ENCODE measurements around the gene ASB16.
A peak's percentile ranks its signal among the peaks of the same experiment; 100 is the strongest.

Gene ASB16

DNA sequence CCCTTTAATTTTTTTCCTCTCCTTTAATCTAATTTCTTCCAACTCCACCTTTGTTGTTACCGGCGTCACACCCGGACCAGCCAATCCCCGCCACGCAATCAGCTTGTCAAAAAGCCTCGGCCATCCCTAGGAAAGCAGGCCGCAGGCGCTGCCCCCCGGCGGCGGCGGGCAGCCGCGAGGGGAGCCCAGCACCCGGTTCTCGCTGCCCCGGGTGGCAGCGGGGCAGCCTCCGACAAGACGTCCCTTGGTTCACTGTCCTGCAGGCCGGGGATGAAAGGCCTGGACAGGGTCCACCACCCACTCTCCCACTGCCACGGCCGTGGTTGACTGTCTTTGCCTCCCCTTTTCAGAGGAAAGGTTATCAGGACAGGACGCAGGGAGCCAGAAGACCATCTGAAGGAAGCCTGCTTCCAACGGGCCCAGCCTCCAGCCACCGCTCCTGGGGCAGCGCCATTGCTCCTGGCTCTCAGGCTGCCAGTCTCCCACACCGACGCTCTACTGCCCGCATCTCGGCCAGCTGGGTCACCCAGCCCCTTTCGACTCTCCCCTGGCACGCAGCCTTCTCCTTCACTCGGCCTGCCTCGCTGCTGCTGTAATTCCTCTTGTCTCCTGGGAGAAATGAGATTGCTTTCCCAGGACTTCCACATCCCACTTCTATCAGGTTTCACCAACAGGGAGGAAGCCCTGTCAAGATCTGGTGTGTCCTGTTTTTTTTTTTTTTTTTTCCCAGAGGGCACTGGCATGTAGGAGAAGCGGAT is 51.8 kb downstream of the ASB16 start:
- peak; percentile 89 for DNase-seq (ENCODE audit: low spot score)

DNA sequence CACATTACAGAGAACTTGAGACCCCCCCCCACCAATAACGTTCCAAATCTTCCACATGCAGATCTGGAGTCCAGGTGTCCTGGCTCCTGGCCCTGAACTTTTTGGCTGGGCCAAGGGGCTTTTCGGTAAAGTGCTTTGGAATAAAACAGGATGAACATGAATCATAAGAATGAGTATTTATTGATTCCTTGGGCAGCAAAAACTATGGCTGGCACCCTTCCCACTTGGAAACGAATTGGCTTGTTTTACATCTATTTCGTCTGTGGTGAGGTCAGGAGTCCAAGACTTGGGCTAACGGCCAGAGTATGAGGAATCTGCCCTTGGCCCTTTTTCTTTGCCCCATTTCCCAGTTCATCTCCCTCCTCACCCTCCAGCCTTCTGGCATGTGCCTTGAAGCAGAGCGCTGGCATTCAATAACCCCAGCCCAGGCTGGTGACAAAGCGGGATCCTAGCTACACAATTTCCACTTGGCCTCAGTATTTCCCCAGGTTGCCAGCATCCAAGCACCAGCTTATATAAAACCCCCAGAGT is 53.1 kb downstream of the ASB16 start:
- peak; percentile 47 for DNase-seq (ENCODE audit: low spot score)
